ENCODE results near the gene HTD2.

Gene HTD2

DNA sequence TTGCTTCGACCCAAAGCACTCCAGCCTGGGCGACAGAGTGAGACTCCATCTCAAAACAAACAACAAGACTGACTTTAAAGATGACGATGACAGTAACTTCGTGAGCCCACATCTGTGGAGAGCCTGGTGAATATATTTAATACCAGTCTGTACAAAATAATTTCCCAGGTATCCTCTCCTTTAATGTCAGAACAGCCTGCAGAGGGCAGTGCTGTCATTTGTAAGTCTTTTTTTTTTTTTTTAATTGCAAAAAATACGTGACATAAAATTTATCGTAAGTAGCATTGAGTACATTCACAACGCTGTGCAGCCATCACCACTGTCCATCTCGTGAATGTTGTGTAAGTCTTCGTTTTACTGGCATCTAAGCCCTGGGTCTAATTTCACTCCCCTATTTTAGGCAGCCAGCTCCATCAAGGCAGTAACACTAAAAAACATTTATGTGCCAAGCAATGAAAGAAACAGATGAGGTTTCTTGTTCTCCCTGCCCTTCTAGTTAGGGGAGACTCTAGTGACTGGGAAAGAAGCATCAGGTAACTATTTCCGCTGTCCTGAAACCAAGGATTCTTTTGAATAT is 1.4 kb downstream of the HTD2 start:
- Histone ChIP-seq H3K9ac (peak overlapping the region; percentile 78; the same call in 1 of the 2 replicates), H4K20me1 (ENCODE audit: insufficient read depth) (no peaks in the 10 kb centered on the region), H3K79me2 (ENCODE audit: insufficient read depth, low read depth) (peaks cover 33% of the 10 kb centered on the region), H3K36me3 (ENCODE audit: insufficient read depth) (no peaks in the 10 kb centered on the region), H3K4me2 (peak overlapping the region; percentile 78), H3K4me3 (IDR thresholded peaks at IDR 0.05; ENCODE audit: insufficient read depth, low read depth, low read length) (no peak overlapping the region), H3K27ac (peak overlapping the region; percentile 72; the same call in 1 of the 2 replicates), H3K27me3 (ENCODE audit: insufficient read depth, low read depth) (no peaks in the 10 kb centered on the region), H3K4me1 (ENCODE audit: low read depth, poor library complexity, severe bottlenecking) (peaks cover 8% of the 10 kb centered on the region), H2AFZ (ENCODE audit: low read depth) (no peak overlapping the region)
- TF ChIP-seq CTCF (conservative IDR thresholded peaks at IDR 0.05; ENCODE audit: low read depth, low read length), result peak; percentile 52

GRCh38 chr3:58308728-58309127 is 2.4 kb downstream of the HTD2 start:
- no peak overlapping the region for H3K4me3 ChIP-seq (IDR thresholded peaks at IDR 0.05; ENCODE audit: insufficient read depth, low read depth, low read length)
- no peak overlapping the region for H3K9ac ChIP-seq
- H3K27me3 ChIP-seq (ENCODE audit: insufficient read depth, low read depth), result no peaks in the 10 kb centered on the region
- no peak for TF ChIP-seq CTCF (conservative IDR thresholded peaks at IDR 0.05; ENCODE audit: low read depth, low read length)
- peaks cover 33% of the 10 kb centered on the region for H3K79me2 ChIP-seq (ENCODE audit: insufficient read depth, low read depth)
- H4K20me1 ChIP-seq (ENCODE audit: insufficient read depth), result no peaks in the 10 kb centered on the region
- H2AFZ ChIP-seq (ENCODE audit: low read depth), result no peak overlapping the region
- no peaks in the 10 kb centered on the region for H3K36me3 ChIP-seq (ENCODE audit: insufficient read depth)
- H3K4me2 ChIP-seq, result no peak overlapping the region
- peaks cover 8% of the 10 kb centered on the region for H3K4me1 ChIP-seq (ENCODE audit: low read depth, poor library complexity, severe bottlenecking)
- H3K27ac ChIP-seq, result no peak overlapping the region

DNA sequence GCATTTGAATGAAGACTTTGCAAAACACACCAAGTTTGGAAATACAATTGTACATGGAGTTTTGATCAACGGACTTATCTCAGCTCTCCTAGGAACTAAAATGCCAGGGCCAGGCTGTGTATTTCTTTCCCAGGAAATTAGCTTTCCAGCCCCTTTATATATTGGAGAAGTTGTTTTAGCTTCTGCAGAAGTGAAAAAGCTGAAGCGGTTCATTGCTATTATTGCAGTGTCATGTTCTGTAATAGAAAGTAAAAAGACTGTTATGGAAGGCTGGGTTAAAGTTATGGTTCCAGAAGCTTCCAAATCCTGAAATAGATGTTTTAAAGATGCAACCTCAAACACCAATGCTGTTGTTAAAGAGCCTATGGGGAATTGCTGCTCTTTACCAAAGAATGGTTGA is 11.5 kb downstream of the HTD2 start:
- Histone ChIP-seq H2AFZ (ENCODE audit: low read depth) (no peak overlapping the region), H3K79me2 (ENCODE audit: insufficient read depth, low read depth) (no peaks in the 10 kb centered on the region), H3K36me3 (ENCODE audit: insufficient read depth) (no peaks in the 10 kb centered on the region), H3K4me2 (no peak overlapping the region), H3K27me3 (ENCODE audit: insufficient read depth, low read depth) (no peaks in the 10 kb centered on the region), H3K9ac (no peak overlapping the region), H4K20me1 (ENCODE audit: insufficient read depth) (no peaks in the 10 kb centered on the region), H3K4me1 (ENCODE audit: low read depth, poor library complexity, severe bottlenecking) (no peaks in the 10 kb centered on the region), H3K27ac (no peak overlapping the region), H3K4me3 (IDR thresholded peaks at IDR 0.05; ENCODE audit: insufficient read depth, low read depth, low read length) (no peak overlapping the region)
- TF ChIP-seq CTCF (conservative IDR thresholded peaks at IDR 0.05; ENCODE audit: low read depth, low read length), result no peak

DNA sequence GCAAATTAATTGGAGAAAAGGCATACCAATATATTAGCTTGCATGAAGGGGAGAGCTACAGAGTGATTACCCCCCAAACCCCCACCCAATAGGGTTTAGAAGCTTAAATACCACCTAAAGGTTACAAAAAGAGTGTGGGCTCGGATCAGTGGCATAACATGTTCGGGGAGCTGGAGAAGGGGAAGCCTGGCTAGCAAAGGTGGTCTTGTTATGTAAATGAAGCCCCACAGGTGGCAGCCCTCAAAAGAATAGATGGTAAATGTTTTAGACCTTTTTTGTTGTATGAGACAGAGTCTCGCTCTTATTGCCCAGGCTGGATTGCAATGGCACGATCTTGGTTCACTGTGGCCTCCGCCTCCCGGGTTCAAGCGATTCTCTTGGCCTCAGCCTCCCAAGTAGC is 15.5 kb downstream of the HTD2 start:
- Histone ChIP-seq H3K9ac (no peak overlapping the region), H3K4me1 (ENCODE audit: low read depth, poor library complexity, severe bottlenecking) (peaks cover 11% of the 10 kb centered on the region), H3K27ac (no peak overlapping the region), H3K36me3 (ENCODE audit: insufficient read depth) (no peaks in the 10 kb centered on the region), H4K20me1 (ENCODE audit: insufficient read depth) (no peaks in the 10 kb centered on the region), H2AFZ (ENCODE audit: low read depth) (no peak overlapping the region), H3K4me3 (IDR thresholded peaks at IDR 0.05; ENCODE audit: insufficient read depth, low read depth, low read length) (no peak overlapping the region), H3K4me2 (no peak overlapping the region), H3K27me3 (ENCODE audit: insufficient read depth, low read depth) (no peaks in the 10 kb centered on the region), H3K79me2 (ENCODE audit: insufficient read depth, low read depth) (no peaks in the 10 kb centered on the region)
- no peak for TF ChIP-seq CTCF (conservative IDR thresholded peaks at IDR 0.05; ENCODE audit: low read depth, low read length)

All from KMS-11 (cell line).